Measurements from ENCODE around the gene FSTL4. TPM values are rescaled to one million over a fixed set of nuclear protein-coding genes. Genes with fewer than 3 reads are reported as not detected.

Gene FSTL4
- polyA plus RNA-seq, 1 donor from 2014 or later: 0.57 TPM

GRCh38 chr5:133429046-133429445 lies 183.3 kb downstream of the FSTL4 start:
- Histone ChIP-seq H3F3A (ENCODE audit: insufficient read depth, low read length, poor library complexity, severe bottlenecking) (no peaks in the 10 kb centered on the region), H3K27ac (ENCODE audit: low read length) (no peak overlapping the region), H3K9me2 (ENCODE audit: insufficient read depth, low read length) (no peaks in the 10 kb centered on the region), H3K36me3 (ENCODE audit: insufficient read depth, low read length) (no peaks in the 10 kb centered on the region), H3K4me2 (ENCODE audit: low read length) (no peak overlapping the region), H3K4me3 (ENCODE audit: low read length) (no peak overlapping the region), H3K9me3 (ENCODE audit: low read length) (no peaks in the 10 kb centered on the region), H3K27me3 (ENCODE audit: insufficient read depth, low read depth, low read length) (no peaks in the 10 kb centered on the region), H2AFZ (ENCODE audit: low read depth, low read length) (no peak overlapping the region), H3K9ac (ENCODE audit: low read length) (no peak overlapping the region), H4K20me1 (ENCODE audit: insufficient read depth) (no peaks in the 10 kb centered on the region), H3K79me2 (replicated peaks; ENCODE audit: insufficient read depth, low read length) (no peaks in the 10 kb centered on the region)
- TF ChIP-seq TAF1 (IDR thresholded peaks at IDR 0.05; ENCODE audit: low read depth) (no peak), POLR2AphosphoS5 (IDR thresholded peaks at IDR 0.05) (no peak), CTCF (IDR thresholded peaks at IDR 0.05; ENCODE audit: poor library complexity, severe bottlenecking) (no peak), EZH2 (IDR thresholded peaks at IDR 0.05; ENCODE audit: borderline replicate concordance, insufficient read depth, low read length, poor library complexity, severe bottlenecking) (no peak), MXI1 (conservative IDR thresholded peaks at IDR 0.05; ENCODE audit: poor library complexity, severe bottlenecking) (no peak), REST (IDR thresholded peaks at IDR 0.05; ENCODE audit: borderline replicate concordance) (no peak)

- Histone ChIP-seq H3K36me3 (ENCODE audit: insufficient read depth, low read length) (no peaks in the 10 kb centered on the region), H3K9me2 (ENCODE audit: insufficient read depth, low read length) (no peaks in the 10 kb centered on the region), H3F3A (ENCODE audit: insufficient read depth, low read length, poor library complexity, severe bottlenecking) (no peaks in the 10 kb centered on the region), H3K79me2 (replicated peaks; ENCODE audit: insufficient read depth, low read length) (no peaks in the 10 kb centered on the region), H4K20me1 (ENCODE audit: insufficient read depth) (no peaks in the 10 kb centered on the region), H3K9ac (ENCODE audit: low read length) (no peak overlapping the region), H3K4me3 (ENCODE audit: low read length) (no peak overlapping the region), H3K27ac (ENCODE audit: low read length) (no peak overlapping the region), H2AFZ (ENCODE audit: low read depth, low read length) (no peak overlapping the region), H3K27me3 (ENCODE audit: insufficient read depth, low read depth, low read length) (no peaks in the 10 kb centered on the region), H3K9me3 (ENCODE audit: low read length) (no peaks in the 10 kb centered on the region), H3K4me2 (ENCODE audit: low read length) (no peak overlapping the region)
- no peak for TF ChIP-seq SMC3 (conservative IDR thresholded peaks at IDR 0.05; ENCODE audit: poor library complexity)
- no peak for TF ChIP-seq TAF1 (IDR thresholded peaks at IDR 0.05; ENCODE audit: low read depth)
- TF ChIP-seq REST (IDR thresholded peaks at IDR 0.05; ENCODE audit: borderline replicate concordance): no peak
- TF ChIP-seq MXI1 (conservative IDR thresholded peaks at IDR 0.05; ENCODE audit: poor library complexity, severe bottlenecking): no peak
- no peak for TF ChIP-seq EZH2 (IDR thresholded peaks at IDR 0.05; ENCODE audit: borderline replicate concordance, insufficient read depth, low read length, poor library complexity, severe bottlenecking)
- TF ChIP-seq RAD21 (conservative IDR thresholded peaks at IDR 0.05): no peak
- TF ChIP-seq POLR2AphosphoS5 (IDR thresholded peaks at IDR 0.05): no peak
- TF ChIP-seq EP300 (conservative IDR thresholded peaks at IDR 0.05; ENCODE audit: poor library complexity, severe bottlenecking): no peak
- TF ChIP-seq CTCF (IDR thresholded peaks at IDR 0.05; ENCODE audit: poor library complexity, severe bottlenecking): no peak
These were observed 184.2 kb downstream of the FSTL4 start for GRCh38 chr5:133428072-133428660.

All from neural cell (in vitro differentiated cells).